C4-2B (cell line): ENCODE measurements around the gene SPINDOC.

ENCODE experiments used
- ZFX ChIP-seq: fragments of 450-650 bp; IDR thresholded peaks from 2 replicates; pipeline ENCODE4 v1.6.1; 2017
- TF ChIP-seq, protein P1 (sequence below): fragments of 450-650 bp; conservative IDR thresholded peaks from 2 replicates; pipeline ENCODE4 v1.5.1; 2017; ENCODE audit warnings: mild to moderate bottlenecking

GRCh38 chr11:63805844-63806415, 7.3 kb upstream of the SPINDOC start:
- TF ChIP-seq, protein P1, sequence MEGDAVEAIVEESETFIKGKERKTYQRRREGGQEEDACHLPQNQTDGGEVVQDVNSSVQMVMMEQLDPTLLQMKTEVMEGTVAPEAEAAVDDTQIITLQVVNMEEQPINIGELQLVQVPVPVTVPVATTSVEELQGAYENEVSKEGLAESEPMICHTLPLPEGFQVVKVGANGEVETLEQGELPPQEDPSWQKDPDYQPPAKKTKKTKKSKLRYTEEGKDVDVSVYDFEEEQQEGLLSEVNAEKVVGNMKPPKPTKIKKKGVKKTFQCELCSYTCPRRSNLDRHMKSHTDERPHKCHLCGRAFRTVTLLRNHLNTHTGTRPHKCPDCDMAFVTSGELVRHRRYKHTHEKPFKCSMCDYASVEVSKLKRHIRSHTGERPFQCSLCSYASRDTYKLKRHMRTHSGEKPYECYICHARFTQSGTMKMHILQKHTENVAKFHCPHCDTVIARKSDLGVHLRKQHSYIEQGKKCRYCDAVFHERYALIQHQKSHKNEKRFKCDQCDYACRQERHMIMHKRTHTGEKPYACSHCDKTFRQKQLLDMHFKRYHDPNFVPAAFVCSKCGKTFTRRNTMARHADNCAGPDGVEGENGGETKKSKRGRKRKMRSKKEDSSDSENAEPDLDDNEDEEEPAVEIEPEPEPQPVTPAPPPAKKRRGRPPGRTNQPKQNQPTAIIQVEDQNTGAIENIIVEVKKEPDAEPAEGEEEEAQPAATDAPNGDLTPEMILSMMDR = no peak
- TF ChIP-seq ZFX = no peak
